ENCODE results near the gene MYO7A. TPM values are rescaled to one million over a fixed set of nuclear protein-coding genes. Genes with fewer than 3 reads are reported as not detected.

Gene MYO7A
- total and polyA plus RNA-seq, 8 donors, result 1.4 to 29.2 (median 3.3) TPM

- H3K4me3 ChIP-seq, result no peak overlapping the region
- peaks cover 0 to 15% (median 11%) of the 10 kb centered on the region in 4 donors for H3K4me1 ChIP-seq
- peak in 1 of 2 donors; percentile 57 for DNase-seq
- H3K9me3 ChIP-seq, result no peaks in the 10 kb centered on the region
- H3K27me3 ChIP-seq, result no peaks in the 10 kb centered on the region
- intact Hi-C loops (cut with DNase I; ENCODE audit: low total_unique reads), result no loop called here
- H3K36me3 ChIP-seq, result no peaks in the 10 kb centered on the region
- WGBS, 5 donors, result 75 to 84% (median 82%) methylated on average over 7 of the region's 7 CpGs
- H3K27ac ChIP-seq, result peak overlapping the region; percentile 55 to 87 (median 79)
- no peak for TF ChIP-seq CTCF (IDR thresholded peaks at IDR 0.05)
- TF ChIP-seq POLR2AphosphoS5 (IDR thresholded peaks at IDR 0.05), result no peak
- no peak for TF ChIP-seq POLR2A (IDR thresholded peaks at IDR 0.05)
- TF ChIP-seq EP300 (IDR thresholded peaks at IDR 0.05), result no peak
Measured at GRCh38 chr11:77244277-77245027, 116.4 kb downstream of the MYO7A start.

GRCh38 chr11:77249427-77249826, 121.4 kb downstream of the MYO7A start:
- Histone ChIP-seq H3K36me3 (no peaks in the 10 kb centered on the region), H3K4me1 (peaks cover 0 to 17% (median 5%) of the 10 kb centered on the region in 4 donors), H3K9me3 (peaks cover 0 to 7% (median 0%) of the 10 kb centered on the region in 4 donors), H3K4me3 (no peak overlapping the region), H3K27me3 (no peaks in the 10 kb centered on the region), H3K27ac (peak overlapping the region in 1 of 5 donors; percentile 41)
- DNase-seq, result no peak
- intact Hi-C loops (cut with DNase I; ENCODE audit: low total_unique reads), result no loop called here
- 69 to 80% (median 71%) methylated on average over 3 of the region's 3 CpGs for WGBS, 5 donors
- TF ChIP-seq POLR2AphosphoS5 (IDR thresholded peaks at IDR 0.05) (no peak), EP300 (IDR thresholded peaks at IDR 0.05) (no peak), CTCF (IDR thresholded peaks at IDR 0.05) (no peak), POLR2A (IDR thresholded peaks at IDR 0.05) (no peak)

GRCh38 chr11:77250881-77251640, 123.0 kb downstream of the MYO7A start:
- 94 to 100% (median 97%) methylated on average over 1 of the region's 1 CpG for WGBS, 5 donors
- Histone ChIP-seq H3K9me3 (peaks cover 0 to 7% (median 0%) of the 10 kb centered on the region in 4 donors), H3K27ac (peak overlapping the region in 1 of 5 donors; percentile 14), H3K27me3 (no peaks in the 10 kb centered on the region), H3K4me1 (peaks cover 0 to 12% (median 3%) of the 10 kb centered on the region in 4 donors), H3K4me3 (no peak overlapping the region), H3K36me3 (no peaks in the 10 kb centered on the region)
- TF ChIP-seq POLR2A (IDR thresholded peaks at IDR 0.05) (no peak), EP300 (IDR thresholded peaks at IDR 0.05) (no peak), POLR2AphosphoS5 (IDR thresholded peaks at IDR 0.05) (no peak)
- intact Hi-C loops (cut with DNase I; ENCODE audit: low total_unique reads), result no loop called here
- DNase-seq, result no peak

GRCh38 chr11:77252555-77253270, 124.7 kb downstream of the MYO7A start:
- DNase-seq, result no peak
- peak overlapping the region in 2 of 5 donors; percentile 47 to 48 for H3K27ac ChIP-seq
- 71 to 84% (median 77%) methylated on average over 3 of the region's 3 CpGs for WGBS, 5 donors

More at GRCh38 chr11:77252555-77253270, 124.7 kb downstream of the MYO7A start:
- TF ChIP-seq POLR2A (IDR thresholded peaks at IDR 0.05), result no peak
- no peak for TF ChIP-seq POLR2AphosphoS5 (IDR thresholded peaks at IDR 0.05)
- TF ChIP-seq CTCF (IDR thresholded peaks at IDR 0.05), result no peak
- no peak for TF ChIP-seq EP300 (IDR thresholded peaks at IDR 0.05)
- H3K4me3 ChIP-seq, result no peak overlapping the region
- peaks cover 0 to 12% (median 3%) of the 10 kb centered on the region in 4 donors for H3K4me1 ChIP-seq
- intact Hi-C loops (cut with DNase I; ENCODE audit: low total_unique reads), result no loop called here
- H3K27me3 ChIP-seq, result no peaks in the 10 kb centered on the region
- H3K36me3 ChIP-seq, result no peaks in the 10 kb centered on the region
- H3K9me3 ChIP-seq, result peaks cover 0 to 7% (median 0%) of the 10 kb centered on the region in 4 donors
